K562 (cell line): Measurements from ENCODE around the gene CARMIL1. TPM values are rescaled to one million over a fixed set of nuclear protein-coding genes. Genes with fewer than 3 reads are reported as not detected.

Source experiments
- ATAC-seq: fragments of 200-7000 bp; cut with Tn5 transposase; 3 replicates; pipeline ENCODE4 v1.9.1; 2020; ENCODE audit warnings: moderate library complexity
- BruUV-seq: library from RNA; stranded (reverse); fragments of 400-500 nt; replicated peaks from 2 replicates; lab custom pipeline; 2021; lab: Mats Ljungman, UMichigan
- CTCF ChIA-PET: fragments of 300-600 bp; formaldehyde crosslinking; extraction: SDS; loops from one replicate; lab custom pipeline; 2021; ENCODE audit warnings: low intra/inter-chr PET ratio; lab: Yijun Ruan, JAX
- POLR2A ChIA-PET: fragments of 300-600, 350-650 bp; sonication (Branson Sonifier 250); formaldehyde crosslinking; extraction: SDS; loops from one replicate; lab custom pipeline; 2021; ENCODE audit warnings: antibody characterized with exemption, inconsistent platforms; lab: Yijun Ruan, JAX
- DNase-seq, 4 experiments: peaks; one replicate each; pipeline versions ENCODE4 v3.0.0 to v3.0.0-alpha.2; 2011 to 2018; ENCODE audit warnings: low spot score in 3 of 4, mixed read lengths in 3 of 4; ENCODE audit errors: extremely low read depth in 1 of 4
- FAIRE-seq: peaks from 2 replicates; lab custom pipeline; 2011; peaks lifted over from hg19 to GRCh38; lab: Jason Lieb, UNC
- H2AFZ ChIP-seq: 2 replicates; pipeline ENCODE4 v1.6.0; 2011; ENCODE audit warnings: low read depth, low read length, control low read depth, inconsistent platforms
- H3K27ac ChIP-seq: fragments of 200-600 bp; 3 replicates; pipeline ENCODE4 v1.8.0; 2011; ENCODE audit warnings: low read depth, mild to moderate bottlenecking, control low read depth, inconsistent platforms, low read length, moderate library complexity, mixed read lengths; ENCODE audit errors: extremely low read depth
- H3K27me3 ChIP-seq, 2 experiments: fragments of 300-600 bp in 1 of 2; 2 replicates in 1 of 2; 3 replicates in 1 of 2; pipeline versions ENCODE4 v1.6.0 to v1.8.0; 2011; ENCODE audit warnings: inconsistent platforms in 2 of 2, low read length in 2 of 2, mild to moderate bottlenecking in 1 of 2, mixed read lengths in 1 of 2, moderate library complexity in 1 of 2; ENCODE audit not compliant: control insufficient read depth in 2 of 2, insufficient read depth in 2 of 2
- H3K36me3 ChIP-seq: fragments of 300-600 bp; 3 replicates; pipeline ENCODE4 v1.8.0; 2011; ENCODE audit warnings: mild to moderate bottlenecking, low read length, inconsistent platforms; ENCODE audit not compliant: control insufficient read depth, insufficient read depth
- H3K4me1 ChIP-seq, 2 experiments: fragments of 200-600 bp in 1 of 2; replicated peaks in 1 of 2; 2 replicates in 1 of 2; 3 replicates in 1 of 2; pipeline versions ENCODE4 v1.5.1 to v1.8.0; 2011; ENCODE audit warnings: inconsistent platforms in 2 of 2, low read length in 2 of 2, mild to moderate bottlenecking in 1 of 2, mixed read lengths in 1 of 2, moderate library complexity in 1 of 2; ENCODE audit not compliant: control insufficient read depth in 2 of 2, insufficient read depth in 2 of 2
- H3K4me2 ChIP-seq: 2 replicates; pipeline ENCODE4 v1.6.1; 2011; ENCODE audit warnings: low read length, control low read depth, inconsistent platforms, mixed read lengths; ENCODE audit not compliant: insufficient read depth
- H3K4me3 ChIP-seq: fragments of 200-600 bp; sonication (generic), shearing (Covaris generic); 2 replicates; pipeline ENCODE4 v1.5.1; 2016; ENCODE audit warnings: control low read depth, inconsistent platforms
- H3K79me2 ChIP-seq: fragments of 200-600 bp; 3 replicates; pipeline ENCODE4 v1.8.0; 2011; ENCODE audit warnings: low read length, inconsistent platforms; ENCODE audit not compliant: control insufficient read depth, insufficient read depth
- H3K9ac ChIP-seq, 2 experiments: 2 replicates each; pipeline versions ENCODE4 v1.6.0 to v1.6.1; 2011; ENCODE audit warnings: low read depth in 2 of 2, low read length in 2 of 2, control low read depth in 1 of 2, inconsistent platforms in 1 of 2, mild to moderate bottlenecking in 1 of 2, mixed read lengths in 1 of 2; ENCODE audit not compliant: insufficient read depth in 1 of 2
- H3K9me1 ChIP-seq: one replicate; pipeline ENCODE4 v1.6.0; 2011; ENCODE audit warnings: inconsistent platforms, mild to moderate bottlenecking, low read length, moderate library complexity; ENCODE audit not compliant: control insufficient read depth, insufficient read depth
- H3K9me3 ChIP-seq: replicated peaks from 2 replicates; pipeline ENCODE4 v1.5.1; 2011; ENCODE audit warnings: low read depth, low read length, inconsistent platforms; ENCODE audit not compliant: control insufficient read depth, insufficient read depth
- H4K20me1 ChIP-seq: replicated peaks from 2 replicates; pipeline ENCODE4 v1.6.1; 2011; ENCODE audit warnings: low read length, inconsistent platforms, mixed read lengths; ENCODE audit not compliant: control insufficient read depth, insufficient read depth
- ADNP ChIP-seq: fragments of 200-800 bp; sonication (Bioruptor generic); IDR thresholded peaks from 2 replicates; pipeline ENCODE4 v1.6.1; 2016; ENCODE audit warnings: missing genetic modification characterization, missing compliant biosample characterization
- ATF4 ChIP-seq: fragments of 450-650 bp; formaldehyde crosslinking; IDR thresholded peaks from 2 replicates; pipeline ENCODE4 v1.4.0; 2022; ENCODE audit warnings: mild to moderate bottlenecking, moderate library complexity
- CGGBP1 ChIP-seq: fragments of 250-450 bp; sonication (Bioruptor Pico); IDR thresholded peaks from 2 replicates; pipeline ENCODE4 v1.9.0; 2021; ENCODE audit warnings: mild to moderate bottlenecking
- CREB5 ChIP-seq: fragments of 250-450 bp; sonication (Bioruptor Pico); IDR thresholded peaks from 2 replicates; pipeline ENCODE4 v1.5.0; 2020; ENCODE audit warnings: mild to moderate bottlenecking
- PPARD ChIP-seq: fragments of 250-450 bp; sonication (Bioruptor Pico); IDR thresholded peaks from 2 replicates; pipeline ENCODE4 v1.8.0; 2022; ENCODE audit warnings: inconsistent platforms, mild to moderate bottlenecking, moderate library complexity
- RNF219 ChIP-seq: fragments of 250-450 bp; sonication (Bioruptor Pico); IDR thresholded peaks from 2 replicates; pipeline ENCODE4 v1.5.0; 2022; ENCODE audit warnings: mild to moderate bottlenecking
- SMARCE1 ChIP-seq: fragments of 450-650 bp; IDR thresholded peaks from 2 replicates; pipeline ENCODE4 v1.7.1; 2016; ENCODE audit warnings: mild to moderate bottlenecking
- TCF15 ChIP-seq: fragments of 250-450 bp; sonication (Bioruptor Pico); IDR thresholded peaks from 2 replicates; pipeline ENCODE4 v1.8.0; 2022; ENCODE audit warnings: moderate library complexity, mild to moderate bottlenecking, inconsistent platforms
- ZNF134 ChIP-seq: fragments of 250-450 bp; sonication (Bioruptor Pico); conservative IDR thresholded peaks from 2 replicates; pipeline ENCODE4 v1.4.0; 2020
- ZNF507 ChIP-seq: conservative IDR thresholded peaks from 2 replicates; pipeline ENCODE4 v1.6.1; 2017; ENCODE audit warnings: missing genetic modification characterization, missing compliant biosample characterization
- ZNF639 ChIP-seq, 2 experiments: fragments of 200-800 bp in 1 of 2; sonication (Bioruptor generic) in 1 of 2; sonication (generic) in 1 of 2; formaldehyde crosslinking in 1 of 2; IDR thresholded peaks in 1 of 2; conservative IDR thresholded peaks in 1 of 2; 2 replicates each; pipeline versions ENCODE4 v1.5.0 to v1.6.1; 2016 to 2020; ENCODE audit warnings: missing compliant biosample characterization in 1 of 2, missing genetic modification characterization in 1 of 2, missing genetic modification reagents in 1 of 2
- WGBS: fragments of 100-300 bp; shearing (Covaris generic); methylation state at CpG from one replicate; pipeline ENCODE4 v1.1.6; 2016; ENCODE audit warnings: low coverage, mixed read lengths; ENCODE audit not compliant: insufficient coverage; ENCODE audit errors: missing lambda C conversion rate; 5-methylcytosine and 5-hydroxymethylcytosine counted together
- in situ Hi-C: fragments of 300-500 bp; cut with MboI; formaldehyde crosslinking; loops from 4 replicates; pipeline ENCODE4 v1.15.0; 2018; ENCODE audit warnings: inconsistent platforms, mixed read lengths
- intact Hi-C: fragments of 100-400 bp; cut with micrococcal nuclease; formaldehyde crosslinking; loops from 2 replicates; pipeline ENCODE4 v1.14.2; 2022
- polyA plus RNA-seq, 8 experiments: library from polyadenylated mRNA; depleted of rRNA in 4 of 8; stranded (reverse) in 5 of 8; unstranded in 3 of 8; fragments of >200 nt; fragmentation: Nextera tagmentation in 2 of 8; fragmentation: Illumina TruSeq in 1 of 8; extraction: Ambion mirVana in 2 of 8; extraction: Trizol in 1 of 8; gene quantifications; 2 replicates each; pipeline versions ENCODE4 v1.2.1 to v1.2.3, GENCODE V29; 2011 to 2014; ENCODE audit warnings: inconsistent platforms in 1 of 8, missing spikeins in 1 of 8
- total RNA-seq, 7 experiments: library from RNA; depleted of rRNA in 6 of 7; stranded (reverse); fragments of >200 nt in 6 of 7; fragmentation: Illumina TruSeq in 2 of 7; extraction: Trizol in 2 of 7; gene quantifications; 2 replicates each; pipeline versions ENCODE4 v1.2.1 to v1.2.3, GENCODE V29; 2011 to 2021; ENCODE audit warnings: low replicate concordance in 1 of 7

Gene CARMIL1
- total and polyA plus RNA-seq, 9 of the 15 experiments (the other 6 are each of a cell fraction or from before 2014, with no cell fraction given): 0.04 to 0.32 (median 0.10) TPM; not detected in 1

GRCh38 chr6:25415701-25416100, 136.5 kb downstream of the CARMIL1 start (continued):
- TF ChIP-seq TCF15 (CRISPR knock-in tag): no peak
- TF ChIP-seq ZNF507 (tag): no peak

- H3K9me3 ChIP-seq: no peaks in the 10 kb centered on the region
- H3K9me1 ChIP-seq: no peaks in the 10 kb centered on the region
- intact Hi-C loops: no loop called here
- no peaks in the 10 kb centered on the region for H3K36me3 ChIP-seq
- no peaks in the 10 kb centered on the region for H4K20me1 ChIP-seq
- FAIRE-seq (no peak), ATAC-seq (no peak), DNase-seq (no peak)
- in situ Hi-C loops: no loop called here
- no peak overlapping the region for H2AFZ ChIP-seq
- no peak overlapping the region for H3K9ac ChIP-seq
- ChIA-PET POLR2A (no interaction called here), CTCF (no interaction called here)
- H3K27ac ChIP-seq: no peak overlapping the region
- no peaks in the 10 kb centered on the region for H3K27me3 ChIP-seq
- H3K79me2 ChIP-seq: no peaks in the 10 kb centered on the region
- no TSS peak for BruUV-seq
- H3K4me3 ChIP-seq: no peak overlapping the region
- 0% methylated on average over 2 of the region's 2 CpGs for WGBS
- H3K4me1 ChIP-seq: no peaks in the 10 kb centered on the region
- no peak overlapping the region for H3K4me2 ChIP-seq
- no peak for TF ChIP-seq SMARCE1
- TF ChIP-seq ZNF134 (CRISPR knock-in tag): no peak
- no peak for TF ChIP-seq PPARD (CRISPR knock-in tag)
- TF ChIP-seq CGGBP1 (CRISPR knock-in tag): no peak
- no peak for TF ChIP-seq RNF219 (CRISPR knock-in tag)
- no peak for TF ChIP-seq ZNF639 (CRISPR knock-in tag; conservative IDR thresholded peaks at IDR 0.05 in 1 of 2, IDR thresholded peaks at IDR 0.05 in 1 of 2)
- no peak for TF ChIP-seq ATF4 (CRISPR knock-in tag)
- TF ChIP-seq CREB5 (CRISPR knock-in tag): no peak
- TF ChIP-seq ADNP (tag): no peak
Measured at GRCh38 chr6:25417046-25417605, 138.0 kb downstream of the CARMIL1 start.
